K562 (cell line): ENCODE results near the gene SNRPD2. TPM values are rescaled to one million over a fixed set of nuclear protein-coding genes. Genes with fewer than 3 reads are reported as not detected.

ENCODE experiments used
- CHD4 ChIP-seq: fragments of 200-600 bp; sonication (generic); IDR thresholded peaks from 3 replicates; pipeline ENCODE4 v1.6.1; 2012; ENCODE audit warnings: low read depth, mild to moderate bottlenecking, mixed read lengths, low read length, inconsistent platforms; ENCODE audit not compliant: insufficient read depth, insufficient replicate concordance, poor library complexity, severe bottlenecking
- CREB5 ChIP-seq: fragments of 250-450 bp; sonication (Bioruptor Pico); IDR thresholded peaks from 2 replicates; pipeline ENCODE4 v1.5.0; 2020; ENCODE audit warnings: mild to moderate bottlenecking
- EP300 ChIP-seq: IDR thresholded peaks from 2 replicates; pipeline ENCODE4 v1.6.1; 2012; ENCODE audit warnings: low read length, improper control_type of control experiment
- JUN ChIP-seq, 2 experiments: sonication (generic) in 1 of 2; formaldehyde crosslinking in 1 of 2; IDR thresholded peaks; 2 replicates each; pipeline versions ENCODE4 v1.6.1 to v1.8.0; 2012 to 2022; ENCODE audit warnings: borderline replicate concordance in 2 of 2, mild to moderate bottlenecking in 2 of 2, improper control_type of control experiment in 1 of 2, low read depth in 1 of 2, low read length in 1 of 2, missing genetic modification reagents in 1 of 2
- NCOA1 ChIP-seq: fragments of 450-650 bp; IDR thresholded peaks from 2 replicates; pipeline ENCODE4 v1.6.1; 2016; ENCODE audit warnings: low read depth
- NFIC ChIP-seq: fragments of 450-650 bp; IDR thresholded peaks from 2 replicates; pipeline ENCODE4 v1.6.1; 2017; ENCODE audit warnings: mild to moderate bottlenecking, inconsistent platforms
- NFIX ChIP-seq: fragments of 250-450 bp; sonication (Bioruptor Pico); IDR thresholded peaks from 2 replicates; pipeline ENCODE4 v1.4.0; 2020; ENCODE audit warnings: low read depth, mild to moderate bottlenecking, moderate library complexity
- PHB2 ChIP-seq: fragments of 450-650 bp; IDR thresholded peaks from 2 replicates; pipeline ENCODE4 v1.6.1; 2017; ENCODE audit warnings: low read depth
- POLR2AphosphoS5 ChIP-seq: IDR thresholded peaks from 2 replicates; pipeline ENCODE4 v1.6.1; 2011; ENCODE audit warnings: mild to moderate bottlenecking, low read depth, low read length, moderate library complexity; ENCODE audit not compliant: control insufficient read depth, insufficient read depth
- SMAD2 ChIP-seq: fragments of 150-350 bp; IDR thresholded peaks from 2 replicates; pipeline ENCODE4 v1.6.1; 2014; ENCODE audit warnings: low read depth, mild to moderate bottlenecking, low read length
- TSHZ1 ChIP-seq: fragments of 250-450 bp; sonication (Bioruptor Pico); IDR thresholded peaks from 2 replicates; pipeline ENCODE4 v1.4.0; 2020; ENCODE audit warnings: mild to moderate bottlenecking, moderate library complexity
- ZBTB9 ChIP-seq: fragments of 450-650 bp; formaldehyde crosslinking; IDR thresholded peaks from 2 replicates; pipeline ENCODE4 v1.4.0; 2020; ENCODE audit warnings: mild to moderate bottlenecking, moderate library complexity
- ZNF609 ChIP-seq: sonication (generic); formaldehyde crosslinking; IDR thresholded peaks from 2 replicates; pipeline ENCODE4 v1.8.1; 2023; ENCODE audit warnings: missing genetic modification reagents, mild to moderate bottlenecking, borderline replicate concordance
- polyA plus RNA-seq, 8 experiments: library from polyadenylated mRNA; depleted of rRNA in 4 of 8; stranded (reverse) in 5 of 8; unstranded in 3 of 8; fragments of >200 nt; fragmentation: Nextera tagmentation in 2 of 8; fragmentation: Illumina TruSeq in 1 of 8; extraction: Ambion mirVana in 2 of 8; extraction: Trizol in 1 of 8; gene quantifications; 2 replicates each; pipeline versions ENCODE4 v1.2.1 to v1.2.3, GENCODE V29; 2011 to 2014; ENCODE audit warnings: inconsistent platforms in 1 of 8, missing spikeins in 1 of 8
- total RNA-seq, 7 experiments: library from RNA; depleted of rRNA in 6 of 7; stranded (reverse); fragments of >200 nt in 6 of 7; fragmentation: Illumina TruSeq in 2 of 7; extraction: Trizol in 2 of 7; gene quantifications; 2 replicates each; pipeline versions ENCODE4 v1.2.1 to v1.2.3, GENCODE V29; 2011 to 2021; ENCODE audit warnings: low replicate concordance in 1 of 7

The SNRPD2 gene
- total and polyA plus RNA-seq, 9 of the 15 experiments (the other 6 are each of a cell fraction or from before 2014, with no cell fraction given) = 728 to 4,411 (median 1,029) TPM

GRCh38 chr19:45643024-45643926 lies 48.5 kb downstream of the SNRPD2 start (continued):
- TF ChIP-seq ZNF609 (no peak), CHD4 (no peak), NFIC (no peak), TSHZ1 (CRISPR knock-in tag) (no peak), SMAD2 (no peak), NCOA1 (no peak), ZBTB9 (CRISPR knock-in tag) (no peak), NFIX (no peak), JUN (IDR thresholded peaks at IDR 0.05; ENCODE audit: borderline replicate concordance, low read depth, low read length) (no peak), JUN (CRISPR knock-in tag; IDR thresholded peaks at IDR 0.05; ENCODE audit: borderline replicate concordance) (no peak), EP300 (0 out of 2 replicates have a peak, but pooled peaks have one; percentile 12), PHB2 (no peak), POLR2AphosphoS5 (no peak), CREB5 (CRISPR knock-in tag) (no peak)
